ENCODE data around the gene MTCH2. TPM values are rescaled to one million over a fixed set of nuclear protein-coding genes. Genes with fewer than 3 reads are reported as not detected.

The MTCH2 gene
- total RNA-seq, 1 donor from 2014 or later: 131 TPM

GRCh38 chr11:47615249-47615648 is 27.1 kb downstream of the MTCH2 start:
- no peak for TF ChIP-seq CTCF (IDR thresholded peaks at IDR 0.05; ENCODE audit: insufficient read depth, low read length, poor library complexity, severe bottlenecking)
- H3K36me3 ChIP-seq (ENCODE audit: control insufficient read depth, insufficient read depth, low read length): no peaks in the 10 kb centered on the region
- DNase-seq (ENCODE audit: low read depth): no peak
- H3K27me3 ChIP-seq (ENCODE audit: control insufficient read depth, insufficient read depth, low read length): no peaks in the 10 kb centered on the region
- H3K4me3 ChIP-seq (ENCODE audit: low read depth, low read length): no peak overlapping the region

DNA sequence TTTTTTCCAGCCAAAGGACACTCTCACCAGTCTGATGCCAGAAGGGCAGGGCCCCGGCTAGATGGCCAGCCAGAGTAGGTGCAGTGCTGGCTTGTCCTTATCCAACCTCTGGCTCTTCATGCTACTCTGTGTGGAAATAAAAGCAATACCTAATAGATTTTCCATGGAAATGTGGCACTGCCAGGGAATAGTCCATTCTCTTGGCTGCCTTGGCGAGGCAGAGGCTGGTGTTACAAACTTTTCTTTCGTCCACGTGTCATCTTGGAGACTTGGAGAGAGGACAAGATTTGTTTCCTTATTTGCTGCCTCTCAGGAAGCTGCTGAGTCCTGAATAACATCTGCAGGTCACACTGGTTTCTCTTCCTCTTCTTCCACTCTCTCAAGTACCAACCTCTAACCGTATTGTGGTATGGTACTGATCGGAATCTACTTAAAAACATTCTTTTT is 31.0 kb downstream of the MTCH2 start:
- H3K36me3 ChIP-seq (ENCODE audit: control insufficient read depth, insufficient read depth, low read length): no peaks in the 10 kb centered on the region
- no peak for DNase-seq (ENCODE audit: low read depth)
- no peak for TF ChIP-seq CTCF (IDR thresholded peaks at IDR 0.05; ENCODE audit: insufficient read depth, low read length, poor library complexity, severe bottlenecking)
- H3K4me3 ChIP-seq (ENCODE audit: low read depth, low read length): no peak overlapping the region
- no peaks in the 10 kb centered on the region for H3K27me3 ChIP-seq (ENCODE audit: control insufficient read depth, insufficient read depth, low read length)

- Histone ChIP-seq H3K4me3 (ENCODE audit: low read depth, low read length) (no peak overlapping the region), H3K36me3 (ENCODE audit: control insufficient read depth, insufficient read depth, low read length) (no peaks in the 10 kb centered on the region), H3K27me3 (ENCODE audit: control insufficient read depth, insufficient read depth, low read length) (no peaks in the 10 kb centered on the region)
- no peak for DNase-seq (ENCODE audit: low read depth)
- TF ChIP-seq CTCF (IDR thresholded peaks at IDR 0.05; ENCODE audit: insufficient read depth, low read length, poor library complexity, severe bottlenecking): no peak
Measured at GRCh38 chr11:47609675-47610074, 32.7 kb downstream of the MTCH2 start.

DNA sequence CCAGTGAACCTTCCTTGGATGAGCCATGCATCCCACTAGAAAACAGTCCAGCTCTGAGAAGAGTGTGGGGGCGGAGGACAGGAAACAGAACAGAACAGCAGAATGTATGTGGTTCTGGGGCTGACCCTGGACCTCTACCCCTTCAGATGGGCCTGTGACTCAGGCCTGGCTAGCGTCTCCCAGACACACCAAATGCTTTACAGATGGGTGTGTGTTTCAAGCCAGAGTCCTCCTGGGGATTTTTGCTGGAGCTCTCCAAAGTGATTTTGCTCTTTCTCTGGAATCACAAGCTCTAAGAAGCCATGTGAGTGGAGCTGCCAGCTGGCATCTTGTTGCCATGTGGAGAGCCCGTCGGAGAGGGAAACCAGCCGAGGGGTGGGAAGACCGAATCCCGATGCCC is 35.0 kb downstream of the MTCH2 start:
- H3K36me3 ChIP-seq (ENCODE audit: control insufficient read depth, insufficient read depth, low read length): no peaks in the 10 kb centered on the region
- no peaks in the 10 kb centered on the region for H3K27me3 ChIP-seq (ENCODE audit: control insufficient read depth, insufficient read depth, low read length)
- no peak for TF ChIP-seq CTCF (IDR thresholded peaks at IDR 0.05; ENCODE audit: insufficient read depth, low read length, poor library complexity, severe bottlenecking)
- peak; percentile 47 for DNase-seq (ENCODE audit: low read depth)
- no peak overlapping the region for H3K4me3 ChIP-seq (ENCODE audit: low read depth, low read length)

- Histone ChIP-seq H3K27me3 (ENCODE audit: control insufficient read depth, insufficient read depth, low read length) (no peaks in the 10 kb centered on the region), H3K36me3 (ENCODE audit: control insufficient read depth, insufficient read depth, low read length) (no peaks in the 10 kb centered on the region), H3K4me3 (ENCODE audit: low read depth, low read length) (no peak overlapping the region)
- TF ChIP-seq CTCF (IDR thresholded peaks at IDR 0.05; ENCODE audit: insufficient read depth, low read length, poor library complexity, severe bottlenecking): no peak
- no peak for DNase-seq (ENCODE audit: low read depth)
Measured at GRCh38 chr11:47606731-47607130, 35.6 kb downstream of the MTCH2 start.

GRCh38 chr11:47605921-47606320 is 36.4 kb downstream of the MTCH2 start:
- DNase-seq (ENCODE audit: low read depth): no peak
- no peaks in the 10 kb centered on the region for H3K36me3 ChIP-seq (ENCODE audit: control insufficient read depth, insufficient read depth, low read length)
- H3K4me3 ChIP-seq (ENCODE audit: low read depth, low read length): no peak overlapping the region
- TF ChIP-seq CTCF (IDR thresholded peaks at IDR 0.05; ENCODE audit: insufficient read depth, low read length, poor library complexity, severe bottlenecking): no peak
- H3K27me3 ChIP-seq (ENCODE audit: control insufficient read depth, insufficient read depth, low read length): no peaks in the 10 kb centered on the region

All from kidney epithelial cell (primary cell).